Endothelial cell of umbilical vein (primary cell): ENCODE data around the gene BAX. TPM values are rescaled to one million over a fixed set of nuclear protein-coding genes. Genes with fewer than 3 reads are reported as not detected.

Experiments
- BruUV-seq: library from RNA; stranded (reverse); fragments of 400-500 nt; replicated peaks from 2 replicates; lab custom pipeline; 2021; lab: Mats Ljungman, UMichigan
- CTCF ChIA-PET: fragments of 300-600, 350-600 bp; sonication (Branson Sonifier 250); formaldehyde crosslinking; loops from one replicate; lab custom pipeline; 2021; ENCODE audit warnings: antibody characterized with exemption, inconsistent platforms; lab: Charles Lee
- POLR2A ChIA-PET: fragments of 300-600, 350-600 bp; sonication (Branson Sonifier 250); formaldehyde crosslinking; loops from one replicate; lab custom pipeline; 2021; ENCODE audit warnings: antibody characterized with exemption, inconsistent platforms; lab: Charles Lee
- DNase-seq: peaks from one replicate; pipeline ENCODE4 v3.0.0-alpha.2; 2011; ENCODE audit warnings: low read depth, low spot score
- FAIRE-seq: peaks from 2 replicates; lab custom pipeline; 2011; peaks lifted over from hg19 to GRCh38; lab: Jason Lieb, UNC
- H2AFZ ChIP-seq: 2 replicates; pipeline ENCODE4 v1.6.0; 2012; ENCODE audit warnings: low read depth, low read length, control low read depth, inconsistent platforms
- H3K27ac ChIP-seq: 2 replicates; pipeline ENCODE4 v1.5.1; 2011; ENCODE audit warnings: low read depth, mild to moderate bottlenecking, control low read depth, low read length, moderate library complexity; ENCODE audit not compliant: insufficient read depth
- H3K27me3 ChIP-seq, 2 experiments: 2 replicates each; pipeline versions ENCODE4 v1.6.0 to v1.6.1; 2011; ENCODE audit warnings: low read length in 2 of 2, mixed read lengths in 1 of 2; ENCODE audit not compliant: control insufficient read depth in 2 of 2, insufficient read depth in 2 of 2
- H3K36me3 ChIP-seq, 2 experiments: 2 replicates in 1 of 2; 3 replicates in 1 of 2; pipeline ENCODE4 v1.5.1; 2011; ENCODE audit warnings: low read length in 2 of 2, mild to moderate bottlenecking in 1 of 2, moderate library complexity in 1 of 2; ENCODE audit not compliant: control insufficient read depth in 2 of 2, insufficient read depth in 2 of 2; ENCODE audit errors: extremely low read depth in 1 of 2
- H3K4me1 ChIP-seq: 3 replicates; pipeline ENCODE4 v1.5.1; 2011; ENCODE audit warnings: mild to moderate bottlenecking, low read length; ENCODE audit not compliant: control insufficient read depth, insufficient read depth; ENCODE audit errors: extremely low read depth
- H3K4me2 ChIP-seq: 2 replicates; pipeline ENCODE4 v1.6.1; 2011; ENCODE audit warnings: low read length, control low read depth, mixed read lengths; ENCODE audit not compliant: insufficient read depth
- H3K4me3 ChIP-seq, 3 experiments: fragments of 200-600 bp in 1 of 3; sonication (generic), shearing (Covaris generic) in 1 of 3; replicated peaks in 1 of 3; 2 replicates each; pipeline ENCODE4 v1.5.1; 2011 to 2016; ENCODE audit warnings: control low read depth in 3 of 3, low read length in 3 of 3, mild to moderate bottlenecking in 2 of 3, inconsistent platforms in 1 of 3, low read depth in 1 of 3, moderate library complexity in 1 of 3; ENCODE audit not compliant: insufficient read depth in 1 of 3
- H3K79me2 ChIP-seq: 2 replicates; pipeline ENCODE4 v1.6.0; 2012; ENCODE audit warnings: low read length, inconsistent platforms; ENCODE audit not compliant: control insufficient read depth, insufficient read depth
- H3K9ac ChIP-seq: replicated peaks from 2 replicates; pipeline ENCODE3; 2011; ENCODE audit warnings: low read length, control low read depth; ENCODE audit not compliant: insufficient read depth; ENCODE audit errors: extremely low read depth
- H3K9me1 ChIP-seq: replicated peaks from 3 replicates; pipeline ENCODE4 v1.6.0; 2011; ENCODE audit warnings: mild to moderate bottlenecking, low read length; ENCODE audit not compliant: control insufficient read depth, insufficient read depth; ENCODE audit errors: extremely low read depth
- H3K9me3 ChIP-seq: replicated peaks from 2 replicates; pipeline ENCODE4 v1.5.1; 2012; ENCODE audit warnings: low read length, inconsistent platforms; ENCODE audit not compliant: control insufficient read depth, insufficient read depth
- H4K20me1 ChIP-seq: replicated peaks from 2 replicates; pipeline ENCODE3; 2011; ENCODE audit warnings: mild to moderate bottlenecking, low read length; ENCODE audit not compliant: control insufficient read depth, insufficient read depth; ENCODE audit errors: extremely low read depth
- CTCF ChIP-seq, 2 donors: IDR thresholded peaks; 1 replicate in 1 of 2; 2 replicates in 1 of 2; pipeline ENCODE4 v1.5.1; 2011; ENCODE audit warnings: low read length in 2 of 2, mild to moderate bottlenecking in 2 of 2, moderate library complexity in 2 of 2, control low read depth in 1 of 2, inconsistent platforms in 1 of 2, low read depth in 1 of 2; ENCODE audit not compliant: insufficient read depth in 1 of 2; ENCODE audit errors: extremely low read depth in 1 of 2
- EZH2 ChIP-seq: IDR thresholded peaks from 2 replicates; pipeline ENCODE4 v1.6.1; 2012; ENCODE audit warnings: borderline replicate concordance, low read depth, mild to moderate bottlenecking, moderate library complexity, low read length, inconsistent platforms; ENCODE audit not compliant: severe bottlenecking
- FOS ChIP-seq: IDR thresholded peaks from 2 replicates; pipeline ENCODE4 v1.6.1; 2011; ENCODE audit warnings: mild to moderate bottlenecking, low read length, moderate library complexity, borderline replicate concordance; ENCODE audit not compliant: insufficient read depth
- GATA2 ChIP-seq: IDR thresholded peaks from 2 replicates; pipeline ENCODE4 v1.7.0; 2011; ENCODE audit warnings: low read depth, mild to moderate bottlenecking, moderate library complexity, mixed read lengths, low read length; ENCODE audit not compliant: insufficient read length, insufficient read depth
- JUN ChIP-seq: IDR thresholded peaks from 2 replicates; pipeline ENCODE4 v1.6.1; 2011; ENCODE audit warnings: borderline replicate concordance, low read depth; ENCODE audit not compliant: insufficient read length, insufficient read depth
- MAX ChIP-seq: IDR thresholded peaks from 2 replicates; pipeline ENCODE4 v1.6.1; 2011; ENCODE audit not compliant: insufficient read depth, insufficient read length
- MYC ChIP-seq: IDR thresholded peaks from one replicate; pipeline ENCODE4 v1.6.1; 2011; ENCODE audit warnings: mild to moderate bottlenecking, low read depth, low read length
- POLR2A ChIP-seq: IDR thresholded peaks from 2 replicates; pipeline ENCODE4 v1.6.1; 2012; ENCODE audit warnings: low read depth, mild to moderate bottlenecking, control low read depth, low read length
- POLR2AphosphoS5 ChIP-seq: IDR thresholded peaks from 2 replicates; pipeline ENCODE4 v1.6.1; 2012; ENCODE audit warnings: low read depth, mild to moderate bottlenecking, control low read depth, low read length, moderate library complexity; ENCODE audit not compliant: insufficient read depth
- dilution Hi-C: fragments of 300-500 bp; cut with MboI; formaldehyde crosslinking; loops from one replicate; pipeline ENCODE4 v1.15.0; 2019; ENCODE audit warnings: low sequenced_read_pairs; ENCODE audit not compliant: extremely low pct_ligation_motif_present
- intact Hi-C: fragments of 100-400 bp; cut with micrococcal nuclease; formaldehyde crosslinking; loops from one replicate; pipeline ENCODE4 v1.10.0; 2022
- polyA plus RNA-seq, 4 experiments: library from polyadenylated mRNA; depleted of rRNA in 3 of 4; stranded (reverse) in 3 of 4; unstranded in 1 of 4; fragments of >200 nt; gene quantifications; 2 replicates each; pipeline versions ENCODE4 v1.2.1 to v1.2.3, GENCODE V29; 2011 to 2012; ENCODE audit warnings: missing spikeins in 1 of 4
- total RNA-seq: library from RNA; stranded (reverse); gene quantifications from 2 replicates; pipeline ENCODE4 v1.2.3, GENCODE V29; 2021

BAX gene
- total and polyA plus RNA-seq, 2 donors (not counting 3 experiments of a cell fraction or from before 2014, with no cell fraction given): 267 to 283 TPM

- peaks cover 8% of the 10 kb centered on the region for H3K4me1 ChIP-seq
- TF ChIP-seq EZH2 (no peak), GATA2 (no peak)
- H3K9me1 ChIP-seq: no peaks in the 10 kb centered on the region
- intact Hi-C loops: no loop called here
- no peaks in the 10 kb centered on the region for H4K20me1 ChIP-seq
- no peaks in the 10 kb centered on the region for H3K79me2 ChIP-seq
- H3K4me2 ChIP-seq: no peak overlapping the region
- DNase-seq: no peak
- no peaks in the 10 kb centered on the region for H3K9me3 ChIP-seq
- H3K27ac ChIP-seq: no peak overlapping the region
- ChIA-PET CTCF (interaction anchor here (1.5 kb wide), 1 partner anchor 9 kb away, joined by 3 read pairs; no protein-coding TSS in a partner anchor), POLR2A (no interaction called here)
- no peak for FAIRE-seq
- no peak overlapping the region for H3K4me3 ChIP-seq
- no peak overlapping the region for H2AFZ ChIP-seq
- BruUV-seq: no TSS peak
- dilution Hi-C loops: no loop called here
- no peaks in the 10 kb centered on the region for H3K36me3 ChIP-seq
- peaks cover 0 to under 1% of the 10 kb centered on the region in 2 experiments for H3K27me3 ChIP-seq
- H3K9ac ChIP-seq: no peak overlapping the region
Measured at GRCh38 chr19:48938256-48938655, 16.4 kb upstream of the BAX start.

GRCh38 chr19:48940902-48941301, 13.8 kb upstream of the BAX start:
- Histone ChIP-seq H3K36me3 (no peaks in the 10 kb centered on the region), H3K4me1 (no peaks in the 10 kb centered on the region), H3K9ac (no peak overlapping the region), H3K27ac (no peak overlapping the region), H3K9me1 (no peaks in the 10 kb centered on the region), H3K4me3 (no peak overlapping the region), H3K4me2 (no peak overlapping the region), H3K9me3 (no peaks in the 10 kb centered on the region), H3K79me2 (no peaks in the 10 kb centered on the region), H3K27me3 (no peaks in the 10 kb centered on the region), H2AFZ (no peak overlapping the region), H4K20me1 (no peaks in the 10 kb centered on the region)
- dilution Hi-C loops: no loop called here
- DNase-seq (no peak), FAIRE-seq (no peak)
- ChIA-PET CTCF (interaction anchor here (0.9 to 1.7 kb wide), 2 partner anchors 8 to 30 kb away, joined by 3 to 5 read pairs; no protein-coding TSS in a partner anchor), POLR2A (no interaction called here)
- TF ChIP-seq MYC: no peak
- TF ChIP-seq JUN: no peak
- no peak for TF ChIP-seq CTCF (IDR thresholded peaks at IDR 0.05; ENCODE audit: extremely low read depth in 1 of 2, insufficient read depth in 1 of 2, low read depth in 1 of 2, low read length in 2 of 2)
- TF ChIP-seq POLR2AphosphoS5: no peak
- TF ChIP-seq POLR2A: no peak
- no peak for TF ChIP-seq FOS
- no peak for TF ChIP-seq MAX
- TF ChIP-seq GATA2: no peak
- no peak for TF ChIP-seq EZH2
- intact Hi-C loops: no loop called here
- no TSS peak for BruUV-seq
